HG02610 (cell line): ENCODE data around the gene FBXW2.
A peak's percentile ranks its signal among the peaks of the same experiment; 100 is the strongest.
"Not testable (repeated sequence)": the region's sequence is repeated elsewhere in the genome, so short reads cannot be mapped to it uniquely, and the experiment has no call there.

Experiments
- ATAC-seq: cut with Tn5 transposase; IDR thresholded peaks from one replicate; pipeline ENCODE4 v1.9.1; 2021; ENCODE audit warnings: mild to moderate bottlenecking, moderate library complexity; ENCODE audit not compliant: unreplicated experiment

FBXW2 gene

DNA sequence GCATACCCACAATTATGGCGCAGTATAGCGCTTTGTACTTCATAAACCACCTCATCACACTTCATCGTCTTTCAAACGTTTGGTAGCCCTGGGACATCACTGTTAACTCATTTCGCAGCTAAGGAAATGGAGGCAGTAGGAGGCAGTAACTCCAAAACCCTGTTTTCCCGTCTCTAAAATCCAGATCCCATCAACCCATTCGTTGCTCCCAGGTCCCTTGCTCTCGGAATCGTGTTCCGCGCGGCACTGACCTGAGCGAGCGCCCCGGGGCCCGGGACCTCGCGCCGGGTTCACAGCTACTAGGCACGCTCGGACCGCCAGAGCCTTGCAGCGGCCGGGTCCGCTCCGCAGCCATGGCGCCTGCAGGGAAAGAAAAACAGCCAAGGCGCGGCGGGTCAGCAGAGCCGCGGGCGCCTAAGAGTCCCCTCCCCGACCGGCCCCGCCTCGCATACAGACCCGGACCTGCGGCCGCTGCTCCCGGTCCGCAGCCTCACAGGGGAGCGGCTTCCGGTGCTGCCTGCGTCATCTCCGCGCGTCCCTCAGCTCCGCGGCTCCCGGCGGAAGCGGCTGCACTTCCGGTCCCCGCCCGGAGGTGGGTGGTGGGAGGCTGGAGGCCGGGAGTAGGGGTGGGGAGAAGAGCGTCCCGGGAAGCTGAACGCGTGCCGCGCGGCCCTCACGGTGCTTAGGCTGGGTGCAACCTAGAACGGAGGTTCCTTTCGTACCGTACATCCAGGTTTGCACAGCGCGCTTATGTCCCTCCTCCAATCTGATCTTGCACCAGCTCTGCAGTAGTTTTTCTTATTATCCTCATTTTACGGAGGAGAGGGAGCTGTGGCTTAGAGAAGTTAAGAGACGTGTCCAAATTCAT is at the start of gene FBXW2:
Gene FBXW2 (minus strand): TSS at position 519 of the 868 bp plus-strand sequence. CDS start 5,158 bp downstream, outside the sequence.
- ATAC-seq = peak; percentile 94

DNA sequence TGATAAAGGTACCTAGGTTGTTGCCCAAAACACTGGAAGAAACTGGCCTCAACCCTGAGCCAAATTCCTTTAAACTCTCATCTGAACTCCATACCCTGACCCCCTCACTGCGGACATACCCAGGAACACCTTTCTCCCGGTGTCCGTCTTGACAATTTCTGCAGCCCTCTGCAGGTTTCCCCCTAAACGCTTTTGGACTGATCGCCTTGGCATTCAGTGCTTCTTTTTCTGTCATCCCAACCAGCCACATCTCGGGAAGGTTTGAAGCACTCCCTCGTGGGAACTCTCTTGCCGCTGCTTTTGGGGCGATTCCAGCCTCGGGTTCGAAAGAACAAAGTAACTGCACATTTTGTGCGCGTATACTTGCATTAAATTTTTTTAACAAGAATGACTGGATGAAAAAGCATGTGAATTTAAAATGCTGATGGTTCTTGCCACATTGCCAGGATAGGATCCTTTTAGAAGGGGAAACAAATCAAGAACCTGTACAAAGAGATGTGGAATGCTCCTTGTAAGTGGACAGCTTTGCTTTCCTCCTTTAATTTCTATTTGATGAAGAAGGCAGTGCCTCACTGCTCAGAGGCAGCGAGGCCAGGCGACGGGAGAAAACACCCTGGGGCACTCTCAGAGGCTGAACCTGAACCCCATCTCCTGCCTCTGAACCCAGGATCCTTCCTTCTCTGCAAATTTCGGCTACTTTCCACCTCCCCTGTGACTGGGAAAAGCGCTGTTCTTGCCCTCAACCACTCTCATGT is 48.9 kb upstream of the FBXW2 start:
- ATAC-seq = no peak

GRCh38 chr9:120839146-120839545 is 45.9 kb upstream of the FBXW2 start:
- ATAC-seq = no peak

- ATAC-seq = no peak
Measured at GRCh38 chr9:120837921-120838320, 44.7 kb upstream of the FBXW2 start.

GRCh38 chr9:120833325-120833724 is 40.1 kb upstream of the FBXW2 start:
- no peak for ATAC-seq

- ATAC-seq = no peak
Measured at GRCh38 chr9:120832807-120833206, 39.6 kb upstream of the FBXW2 start.

GRCh38 chr9:120830865-120831264 is 37.6 kb upstream of the FBXW2 start:
- ATAC-seq = no peak

DNA sequence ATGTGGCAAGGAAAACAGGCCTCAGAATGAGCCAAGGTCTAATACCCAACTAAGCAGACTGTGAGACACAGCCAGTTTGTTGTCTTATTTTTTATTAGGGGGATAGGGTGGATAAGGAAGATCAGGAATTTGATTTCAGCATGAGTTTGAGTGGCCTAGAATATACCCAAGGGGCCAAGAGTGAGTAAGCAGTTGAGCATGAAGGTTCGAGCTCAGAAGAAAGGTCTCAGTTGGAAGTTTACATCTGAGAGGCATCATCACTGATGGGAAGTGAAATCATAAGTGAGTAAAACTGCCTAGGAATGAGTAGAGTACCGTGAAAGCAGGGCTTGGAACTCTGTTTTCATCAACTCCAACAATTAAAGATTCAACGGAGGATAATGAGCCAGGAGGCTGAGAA is 36.9 kb upstream of the FBXW2 start:
- no peak for ATAC-seq

GRCh38 chr9:120829650-120830049 is 36.4 kb upstream of the FBXW2 start:
- ATAC-seq = no peak

DNA sequence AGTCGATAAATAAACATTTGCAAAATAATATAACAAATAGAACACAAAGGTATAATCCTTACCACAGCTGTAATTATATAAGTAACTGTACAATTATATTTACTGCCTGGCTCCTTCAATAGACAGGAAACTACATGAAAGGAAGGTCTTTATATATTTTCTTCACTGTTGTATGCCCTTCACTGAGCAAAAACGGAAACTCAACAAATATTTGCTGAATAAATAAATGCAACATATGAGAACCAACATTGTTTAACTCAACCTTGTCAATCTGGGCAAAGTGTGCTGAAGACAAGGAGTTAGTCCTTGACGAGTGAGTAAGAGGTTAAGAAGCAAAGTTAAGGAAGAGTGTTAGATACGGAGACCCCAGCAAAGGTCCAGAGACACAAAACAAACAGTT is 26.9 kb upstream of the FBXW2 start:
- no peak for ATAC-seq

- no peak for ATAC-seq
Measured at GRCh38 chr9:120818595-120818994, 25.4 kb upstream of the FBXW2 start.

- no peak for ATAC-seq
Measured at GRCh38 chr9:120815075-120815474, 21.9 kb upstream of the FBXW2 start.

DNA sequence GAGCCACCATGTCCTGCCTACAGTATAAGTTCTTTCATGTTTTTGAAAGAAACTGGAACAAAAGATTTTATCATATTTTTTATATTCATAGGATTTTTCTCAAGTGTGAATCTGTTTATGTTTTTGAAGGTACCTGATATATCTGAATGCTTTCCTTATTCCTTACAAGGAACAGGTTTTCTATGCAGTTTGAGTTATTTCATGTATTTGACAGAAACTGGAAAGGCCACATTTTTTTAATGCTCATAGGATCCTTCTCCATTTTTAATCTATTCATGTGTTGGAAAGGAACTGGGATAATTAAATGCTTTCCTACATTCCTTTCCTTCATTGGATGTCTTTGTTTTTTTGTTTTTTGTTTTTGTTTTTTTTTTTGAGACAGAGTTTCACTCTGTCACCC is 15.7 kb upstream of the FBXW2 start:
- ATAC-seq = no peak

DNA sequence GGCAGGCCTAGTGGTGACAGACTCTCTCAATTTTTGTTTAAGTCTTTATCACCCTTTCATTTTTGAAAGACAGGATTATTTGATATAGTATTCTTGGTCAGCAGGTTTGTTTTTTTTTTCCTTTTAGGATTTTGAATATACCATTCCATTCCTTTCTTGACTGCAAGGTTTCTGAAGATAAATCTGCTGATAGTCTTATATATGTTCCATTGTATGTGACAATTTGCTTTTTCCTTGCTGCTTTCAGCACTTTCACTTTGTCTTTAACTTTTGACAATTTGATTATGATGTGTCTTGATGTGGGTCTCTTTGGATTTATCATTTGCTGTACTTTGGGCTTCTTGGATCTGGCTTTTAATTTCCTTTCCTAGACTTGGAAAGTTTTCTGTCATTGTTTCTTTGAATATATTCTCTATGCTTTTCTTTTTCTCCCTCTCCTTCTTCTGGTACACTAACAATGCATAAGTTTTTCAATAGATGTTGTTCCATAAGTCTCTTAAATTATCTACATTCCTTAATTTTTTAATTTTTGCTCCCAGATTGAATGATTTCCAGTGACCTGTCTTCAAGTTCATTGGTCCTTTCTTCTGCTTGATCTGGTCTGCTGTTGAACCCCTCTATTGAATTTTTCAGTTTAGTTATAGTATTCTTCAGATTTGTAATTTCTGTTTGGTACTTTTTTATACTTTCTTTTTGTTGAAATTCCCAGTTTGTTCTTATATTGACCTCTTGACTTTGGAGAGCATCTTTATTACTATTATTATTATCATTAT is 14.6 kb upstream of the FBXW2 start:
- ATAC-seq = no peak

- ATAC-seq = not testable (repeated sequence)
Measured at GRCh38 chr9:120804784-120805363, 11.7 kb upstream of the FBXW2 start.

GRCh38 chr9:120801441-120801840 is 8.2 kb upstream of the FBXW2 start:
- no peak for ATAC-seq

DNA sequence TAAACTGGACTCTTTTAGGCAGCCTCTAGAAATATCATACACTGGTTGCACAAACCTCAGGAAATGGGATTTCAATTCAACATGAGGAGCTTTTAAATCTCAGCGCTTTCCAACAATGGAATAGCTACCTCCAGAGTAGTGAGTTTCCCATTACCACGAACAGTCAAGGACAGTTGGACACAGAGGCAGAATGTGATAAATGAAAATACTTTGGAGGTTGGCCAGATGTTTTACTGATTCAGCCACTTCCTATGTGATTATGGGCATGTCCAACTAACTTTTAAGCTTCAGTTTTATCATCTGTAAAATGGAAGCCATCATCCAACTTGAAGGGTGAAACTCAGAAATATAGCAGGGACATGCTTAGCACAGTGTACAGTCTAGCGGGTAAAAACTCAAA is 2.1 kb downstream of the FBXW2 start:
- ATAC-seq = no peak

- ATAC-seq = no peak
Measured at GRCh38 chr9:120787933-120788332, 5.3 kb downstream of the FBXW2 start.

DNA sequence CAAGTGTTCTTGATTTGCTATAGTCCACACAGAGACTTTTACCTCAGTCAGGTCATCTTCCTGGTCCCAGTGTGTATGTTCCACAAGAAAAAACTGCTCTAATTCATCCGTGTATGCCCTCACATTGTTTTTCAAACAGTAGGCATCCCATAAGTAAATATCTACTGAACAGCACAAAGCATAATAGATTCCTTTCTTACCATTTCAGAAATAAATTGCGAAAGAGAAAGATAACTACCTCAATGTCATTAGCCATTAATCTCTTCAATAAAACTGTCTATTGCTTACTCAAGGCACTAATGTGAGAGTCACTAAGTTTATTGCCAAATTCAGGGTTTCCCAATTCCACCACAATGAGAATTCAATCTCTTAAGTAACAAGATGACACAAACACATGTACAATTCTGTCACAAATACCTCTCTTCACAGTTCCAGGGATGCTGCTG is 9.6 kb downstream of the FBXW2 start:
- ATAC-seq = no peak

DNA sequence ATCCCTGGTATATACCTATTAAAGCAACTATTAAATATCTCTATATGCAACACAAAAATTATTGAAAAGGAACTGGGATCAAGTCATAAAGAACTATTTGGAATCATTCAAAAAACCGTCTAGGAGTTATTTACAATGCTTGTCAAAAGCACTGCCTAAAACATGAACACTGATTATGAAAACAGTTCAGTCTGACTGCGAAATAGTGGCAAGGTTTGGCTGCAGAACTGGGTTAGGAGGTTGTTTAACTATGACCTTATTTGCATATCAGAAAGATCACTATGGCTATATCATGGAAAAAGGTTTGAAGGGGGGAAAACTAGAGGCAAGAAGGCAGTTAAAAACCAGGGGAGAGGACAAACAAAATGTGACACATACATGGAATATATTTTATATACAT is 12.0 kb downstream of the FBXW2 start:
- no peak for ATAC-seq

- ATAC-seq = no peak
Measured at GRCh38 chr9:120780367-120780766, 12.8 kb downstream of the FBXW2 start.
